Measurements from ENCODE around the gene PASD1.
"Not testable (repeated sequence)": the region's sequence is repeated elsewhere in the genome, so short reads cannot be mapped to it uniquely, and the experiment has no call there.

Gene PASD1

DNA sequence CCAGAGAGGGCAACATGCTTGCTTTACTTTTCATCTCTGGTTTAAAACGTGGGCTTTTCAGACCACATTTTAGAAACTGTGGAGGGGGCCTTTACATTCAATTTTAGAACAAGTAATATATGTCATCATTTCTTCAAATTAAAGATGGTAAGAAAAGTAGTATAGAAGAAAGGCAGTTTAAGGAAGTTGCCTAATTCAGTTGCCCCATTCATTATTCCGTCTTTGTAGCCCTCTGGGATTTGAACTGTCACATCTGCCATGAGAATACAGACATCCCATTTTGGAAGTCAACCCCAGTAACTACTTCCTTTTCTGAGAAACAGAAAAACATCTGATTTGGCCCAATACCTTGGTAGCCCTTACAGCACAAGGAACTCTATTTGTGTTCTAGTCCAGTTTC lies 61.2 kb downstream of the PASD1 start:
- DNase-seq, result no peak

DNA sequence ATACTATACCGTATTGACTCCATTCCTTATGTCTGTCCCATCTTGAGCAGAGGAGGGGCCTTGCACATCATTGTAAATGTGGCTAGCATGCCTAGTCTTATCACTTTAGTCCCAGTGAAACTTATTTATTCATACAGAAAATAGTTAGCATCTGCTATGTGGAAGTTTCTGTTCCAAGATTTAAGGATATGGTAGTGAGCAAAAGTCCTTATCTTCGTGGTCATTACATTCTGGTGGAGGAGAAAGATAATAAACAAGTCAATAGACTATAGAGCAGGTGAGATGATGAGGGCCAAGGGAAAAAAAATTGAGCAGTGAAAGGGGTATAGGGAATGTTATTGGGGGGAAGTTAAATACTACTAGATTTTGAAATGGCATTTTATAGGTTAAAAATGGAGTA lies 68.3 kb downstream of the PASD1 start:
- no peak for DNase-seq

DNA sequence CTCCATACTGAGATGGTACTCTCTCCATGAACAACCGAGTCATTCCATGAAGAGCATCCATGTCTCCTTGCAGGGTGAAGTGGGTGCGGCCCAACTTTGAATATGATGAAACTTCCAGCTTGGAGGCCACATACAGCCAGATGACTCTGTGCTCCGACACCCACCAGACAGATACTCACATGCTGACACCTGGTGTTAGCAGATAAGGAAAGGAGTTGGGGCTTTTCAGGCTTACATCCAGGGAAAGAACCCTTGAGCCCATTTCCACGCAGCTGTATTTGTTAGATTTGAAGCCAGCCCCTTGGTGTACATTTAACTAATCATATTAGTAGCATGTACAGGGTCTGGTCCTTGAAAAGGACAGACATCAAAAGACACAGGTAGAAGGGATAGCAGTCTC lies 69.7 kb downstream of the PASD1 start:
- DNase-seq, result no peak

DNA sequence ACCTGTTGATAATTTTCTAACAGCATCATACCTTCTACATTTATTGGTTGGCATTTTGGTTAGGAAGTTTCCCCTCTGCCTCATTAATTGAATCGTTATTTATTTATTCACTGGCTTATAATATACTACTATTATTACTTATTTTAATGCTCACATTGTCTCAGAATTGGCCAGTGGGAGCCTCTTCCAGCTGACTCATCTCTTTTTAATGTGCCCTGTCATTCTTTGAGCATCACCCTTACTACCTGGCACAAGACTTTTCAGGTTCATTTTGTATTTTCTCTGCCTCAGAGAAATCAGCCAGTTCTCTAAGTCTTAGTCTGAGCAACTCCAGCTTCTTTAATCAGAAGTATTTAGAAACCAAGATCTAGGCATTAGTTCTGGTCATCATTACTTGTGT lies 71.5 kb downstream of the PASD1 start:
- no peak for DNase-seq

GRCh38 chrX:151641564-151641963 lies 78.1 kb downstream of the PASD1 start:
- no peak for DNase-seq

DNA sequence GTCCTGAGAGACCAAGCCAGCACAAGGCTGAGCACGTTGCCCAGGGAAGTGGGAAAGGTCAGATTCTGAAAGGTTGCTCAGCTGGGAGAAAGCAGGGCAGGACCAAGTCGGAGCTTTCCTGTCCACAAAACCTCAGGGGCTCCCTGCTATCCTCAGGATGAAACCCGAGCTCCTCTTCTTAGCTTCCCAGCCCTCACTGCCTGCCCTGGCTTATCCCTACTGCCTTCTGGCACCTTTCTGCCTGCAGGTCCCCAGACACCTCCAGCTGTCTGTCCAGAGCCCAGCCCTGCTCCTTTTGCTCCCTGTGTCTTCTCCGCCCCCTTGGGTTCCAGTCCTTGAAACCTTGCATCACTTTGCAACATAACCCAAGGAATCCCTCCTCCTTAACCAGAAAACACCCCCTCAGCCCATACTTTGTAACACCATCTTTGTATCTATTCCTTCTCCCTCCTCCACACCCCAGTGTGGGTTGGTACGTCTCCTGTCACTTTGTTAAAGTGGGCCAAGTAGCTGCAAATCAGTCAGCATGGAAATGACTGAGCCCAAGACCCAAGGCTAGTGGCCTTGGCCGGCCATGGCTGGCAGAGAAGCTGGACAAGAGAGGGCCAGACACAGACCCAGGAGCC lies 111.8 kb downstream of the PASD1 start:
- no peak for DNase-seq

DNA sequence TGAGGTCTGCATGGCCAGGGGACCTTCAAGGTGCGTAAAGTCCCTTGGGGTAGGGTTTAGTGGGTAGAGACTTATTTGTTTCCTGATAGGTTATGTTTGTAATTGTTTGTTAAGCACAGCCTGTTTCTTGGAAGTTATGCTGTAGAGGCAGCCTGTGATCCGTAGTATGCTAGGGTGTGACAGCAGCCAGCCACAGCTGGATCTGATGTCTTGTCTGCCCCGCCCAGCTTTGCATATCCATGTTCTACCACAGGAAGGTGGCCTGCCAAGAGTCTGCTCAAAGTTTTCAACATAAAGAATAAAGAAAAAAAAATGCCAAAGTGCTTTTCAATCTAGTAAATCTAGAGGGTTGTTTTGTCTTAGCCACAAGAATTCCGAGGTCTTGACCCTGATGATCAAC lies 112.7 kb downstream of the PASD1 start:
- no peak for DNase-seq

- no peak for DNase-seq
These were observed 116.4 kb downstream of the PASD1 start for GRCh38 chrX:151679798-151680402.

DNA sequence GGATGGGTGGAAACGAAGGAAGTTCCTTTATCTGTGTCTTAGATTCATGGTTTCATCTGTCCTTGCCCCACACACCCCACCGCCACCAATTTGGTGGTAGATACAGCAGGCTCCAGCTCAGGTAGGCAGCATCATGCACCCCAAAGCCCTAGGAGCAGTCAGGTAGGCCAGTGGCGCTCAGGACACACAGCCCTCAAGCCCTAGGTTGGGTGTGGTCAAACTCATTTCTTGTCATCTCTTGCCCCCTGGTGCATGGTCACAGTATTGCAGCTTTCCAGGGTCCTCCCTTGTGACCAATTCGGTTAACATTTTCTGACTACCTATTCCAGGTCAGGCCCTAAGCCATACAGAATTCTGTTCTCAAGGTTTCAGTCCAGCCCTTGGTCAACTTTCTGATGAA lies 117.3 kb downstream of the PASD1 start:
- DNase-seq, result peak; percentile 28

- DNase-seq, result no peak
These were observed 124.2 kb downstream of the PASD1 start for GRCh38 chrX:151687635-151688034.

- DNase-seq, result no peak
These were observed 125.2 kb downstream of the PASD1 start for GRCh38 chrX:151688695-151689094.

GRCh38 chrX:151692825-151693224 lies 129.3 kb downstream of the PASD1 start:
- no peak for DNase-seq

- no peak for DNase-seq
These were observed 130.6 kb downstream of the PASD1 start for GRCh38 chrX:151694121-151694520.

DNA sequence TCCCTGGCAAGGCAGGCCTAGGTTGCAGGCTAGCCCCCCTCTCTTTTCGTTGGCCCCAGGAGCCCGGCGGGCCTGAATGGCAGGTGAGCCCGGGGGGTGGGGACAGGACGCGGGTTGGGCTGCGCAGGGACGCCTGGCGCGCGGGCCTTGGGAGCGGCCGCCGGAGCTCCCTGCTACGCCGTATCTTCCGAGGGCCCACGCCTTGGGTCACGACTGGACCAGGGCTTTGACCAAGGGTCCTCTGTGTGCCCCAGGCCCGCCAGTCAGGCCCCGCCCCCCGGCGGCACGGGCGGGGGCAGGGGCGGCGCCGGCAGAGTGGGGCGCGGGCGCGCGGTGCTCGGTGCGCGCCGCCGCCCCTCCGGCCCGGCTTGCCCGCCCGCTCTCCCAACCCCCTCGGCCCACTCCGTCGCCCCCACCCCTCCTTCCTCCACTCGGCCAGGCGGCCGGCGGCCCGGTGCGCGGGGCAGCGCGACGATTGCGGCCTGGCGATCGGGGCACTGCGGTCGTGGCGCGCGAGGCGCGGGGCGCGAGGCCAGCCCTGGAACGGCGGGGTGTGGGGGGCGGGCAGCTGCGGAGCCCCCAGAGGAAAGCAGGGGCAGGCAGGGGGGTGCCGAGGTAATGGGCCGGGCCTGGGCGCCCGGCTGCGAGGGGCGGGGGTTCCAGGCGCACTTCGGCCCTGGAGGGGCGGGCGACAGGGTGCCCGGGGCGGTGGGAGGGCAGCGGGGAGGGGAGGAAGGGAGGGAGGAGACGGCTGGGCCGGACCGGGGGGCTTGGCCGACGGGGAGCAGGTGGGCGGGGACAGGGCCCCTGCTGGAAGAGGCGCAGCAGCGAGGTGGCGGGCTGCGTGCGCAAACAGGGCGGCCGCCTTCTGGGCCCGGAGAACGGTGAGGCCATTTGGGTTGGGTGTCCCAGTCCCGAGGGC lies 131.4 kb downstream of the PASD1 start, which contains the start of gene PRRG3:
Gene PRRG3 (plus strand): TSS at position 798 of the 922 bp plus-strand sequence. CDS start 3,357 bp downstream, outside the sequence.
- DNase-seq, result no peak

DNA sequence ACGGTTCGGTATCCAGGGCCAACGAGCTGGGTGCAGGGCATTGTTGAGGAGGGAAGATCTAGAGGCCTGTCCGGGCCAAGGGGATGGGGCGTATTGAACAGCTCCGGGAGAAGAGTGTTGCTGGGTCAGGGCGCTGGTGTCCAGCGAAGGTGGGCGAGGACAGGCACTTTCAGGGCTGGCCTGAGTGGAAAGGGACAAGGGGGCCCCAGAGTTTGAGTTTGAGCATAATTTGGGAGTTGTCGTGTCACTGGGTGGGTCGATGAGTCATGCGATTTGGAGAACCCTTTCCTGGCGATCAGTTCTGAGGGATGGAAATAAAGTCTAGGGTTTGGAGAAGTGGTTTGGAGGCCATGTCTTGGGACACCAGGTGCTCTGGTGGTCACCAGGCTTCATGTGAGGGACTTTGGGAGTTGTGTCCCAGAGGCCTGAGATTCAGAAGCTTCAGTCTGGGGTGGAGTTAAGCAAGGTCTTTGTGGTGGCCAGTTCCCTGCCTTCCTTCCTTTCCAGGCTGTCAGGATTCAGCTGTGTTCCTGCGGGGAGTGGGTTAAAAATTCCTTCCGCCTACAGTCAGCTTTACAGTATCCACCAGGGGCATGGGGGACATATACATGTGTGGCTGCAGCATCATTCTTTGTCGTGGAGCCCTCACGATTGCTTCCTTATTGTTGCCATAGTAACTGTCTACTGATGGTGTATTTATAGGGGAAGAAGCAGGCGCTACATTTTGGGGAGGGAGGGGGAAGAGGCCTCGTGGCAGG lies 132.3 kb downstream of the PASD1 start:
- no peak for DNase-seq

DNA sequence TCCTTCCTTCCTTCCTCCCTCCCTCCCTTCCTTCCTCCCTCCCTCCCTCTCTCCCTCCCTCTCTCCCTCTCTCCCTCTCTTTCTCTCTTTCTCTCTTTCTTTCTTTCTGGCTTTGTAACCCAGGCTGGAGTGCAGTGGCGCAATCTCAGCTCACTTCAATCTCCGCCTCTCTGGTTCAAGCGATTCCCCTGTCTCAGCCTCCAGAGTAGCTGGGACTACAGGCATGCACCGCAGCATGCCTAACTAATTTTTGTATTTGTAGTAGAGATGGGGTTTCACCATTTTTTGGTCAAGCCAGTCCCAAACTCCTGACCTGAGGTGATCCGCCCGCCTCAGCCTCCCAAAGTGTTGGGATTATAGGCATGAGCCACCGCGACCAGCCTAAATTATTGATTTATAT lies 133.6 kb downstream of the PASD1 start:
- DNase-seq, result not testable (repeated sequence)

GRCh38 chrX:151697522-151697921 lies 134.0 kb downstream of the PASD1 start:
- DNase-seq, result peak; percentile 60

DNA sequence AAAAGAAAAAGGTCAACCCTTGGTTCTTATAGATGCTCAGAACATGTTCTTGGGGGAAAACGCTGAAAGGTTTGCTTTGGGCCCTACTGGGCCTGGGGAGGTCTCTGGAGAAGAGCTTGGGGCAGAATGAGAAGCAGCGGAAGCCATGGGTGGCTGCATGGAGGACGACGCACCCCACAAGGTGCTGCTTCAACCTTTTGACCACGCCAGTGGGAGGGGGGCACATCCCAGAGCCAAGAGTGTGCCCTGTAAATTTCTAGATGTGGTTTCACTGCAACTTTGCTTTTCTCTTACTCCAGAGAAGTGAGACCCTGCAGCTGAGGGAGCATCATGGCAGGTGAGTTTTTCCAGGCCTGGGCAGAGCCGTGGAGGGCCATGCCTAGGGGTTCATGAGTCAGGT lies 135.0 kb downstream of the PASD1 start:
- DNase-seq, result no peak

DNA sequence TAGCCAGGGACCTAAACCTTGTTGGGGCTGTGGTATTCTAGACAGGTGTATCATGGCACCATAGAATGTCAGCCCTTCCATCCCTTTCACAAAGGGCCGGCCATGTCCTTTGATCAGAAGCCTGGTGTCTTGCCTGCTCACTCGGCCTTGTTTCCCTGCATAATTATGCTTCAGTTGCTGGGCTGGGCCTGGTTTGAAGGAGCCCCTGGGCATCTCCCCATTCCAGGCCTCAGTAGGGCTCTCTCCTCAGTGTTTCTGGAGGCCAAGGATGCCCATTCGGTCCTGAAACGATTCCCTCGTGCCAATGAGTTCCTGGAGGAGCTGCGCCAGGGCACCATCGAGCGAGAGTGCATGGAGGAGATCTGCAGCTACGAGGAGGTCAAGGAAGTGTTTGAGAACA lies 136.3 kb downstream of the PASD1 start:
- no peak for DNase-seq

- no peak for DNase-seq
These were observed 137.1 kb downstream of the PASD1 start for GRCh38 chrX:151700581-151700980.

GRCh38 chrX:151701071-151701470 lies 137.6 kb downstream of the PASD1 start:
- DNase-seq, result no peak

DNA sequence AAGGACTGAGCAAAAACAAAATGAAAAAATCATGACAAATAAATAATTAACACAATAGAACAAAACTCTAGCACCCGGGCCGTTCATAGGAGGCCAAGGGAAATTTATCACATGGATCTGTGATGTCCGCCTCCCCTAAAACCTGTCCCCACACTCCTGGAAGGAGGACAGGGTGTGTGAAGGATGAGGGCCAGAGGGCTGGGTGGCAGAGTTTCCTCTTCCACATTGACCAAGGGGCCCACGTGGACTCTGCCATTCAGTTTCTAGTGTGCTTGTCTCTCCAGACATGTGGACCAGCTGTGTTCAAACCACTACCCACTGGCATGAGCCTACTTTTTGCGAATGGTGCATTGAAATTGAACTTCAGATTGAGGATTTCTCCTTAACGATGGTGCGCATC lies 138.1 kb downstream of the PASD1 start:
- no peak for DNase-seq
